ENCODE results near the gene FCRL5.

DNA sequence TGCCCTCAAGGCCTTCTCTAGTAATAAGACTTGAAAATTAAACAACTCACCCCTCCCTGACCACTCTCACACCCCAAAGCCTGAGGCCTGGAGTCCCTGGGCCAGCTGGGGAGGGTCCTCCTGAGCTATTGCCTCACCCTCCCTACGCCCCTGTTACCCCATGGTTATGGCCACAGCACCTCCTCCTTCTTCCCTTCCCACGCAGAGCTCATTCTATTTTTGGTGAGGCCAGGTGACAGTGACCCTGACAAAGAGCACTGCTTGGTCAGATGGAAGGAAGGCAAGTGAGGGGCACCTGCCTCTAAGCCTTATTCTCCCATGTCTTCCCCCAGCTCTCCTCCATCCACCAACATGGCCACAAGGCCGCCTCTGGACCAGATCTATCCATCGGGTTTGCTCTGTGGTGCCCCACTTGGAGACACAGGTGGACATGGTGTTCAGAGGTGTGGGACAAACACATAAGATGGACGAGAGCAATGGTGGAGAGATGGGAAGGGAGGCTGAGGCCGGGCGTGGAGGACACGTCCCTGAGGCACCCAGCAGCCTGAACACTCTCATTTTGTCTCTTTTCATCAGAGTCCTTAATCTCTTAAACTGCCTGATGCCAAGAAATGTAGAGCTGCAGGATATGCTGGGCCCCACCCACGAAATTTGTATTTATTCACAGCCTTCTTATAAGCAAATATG is 42.6 kb downstream of the FCRL5 start:
- TF ChIP-seq CTCF (IDR thresholded peaks at IDR 0.05) = no peak
- no peak for TF ChIP-seq FOSL2 (IDR thresholded peaks at IDR 0.05)
- TF ChIP-seq FOSL2 (CRISPR knock-in tag; IDR thresholded peaks at IDR 0.05) = no peak
- no peak for TF ChIP-seq MAX (IDR thresholded peaks at IDR 0.05)
- TF ChIP-seq ZSCAN20 (CRISPR knock-in tag; IDR thresholded peaks at IDR 0.05) = no peak
- TF ChIP-seq HDAC2 (IDR thresholded peaks at IDR 0.05) = no peak
- TF ChIP-seq ZNF302 (CRISPR knock-in tag; IDR thresholded peaks at IDR 0.05) = no peak
- no peak for TF ChIP-seq ZC3H11A (IDR thresholded peaks at IDR 0.05)
- no peak for TF ChIP-seq KDM5A (IDR thresholded peaks at IDR 0.05)
- no peak for TF ChIP-seq BHLHE40 (IDR thresholded peaks at IDR 0.05; ENCODE audit: low read depth, low read length)
